HCT116 (cell line): ENCODE data around the gene KRAS. TPM values are rescaled to one million over a fixed set of nuclear protein-coding genes. Genes with fewer than 3 reads are reported as not detected.

Experiments used
- ATAC-seq: fragments of 200-7000 bp; cut with Tn5 transposase; 2 replicates; pipeline ENCODE4 v1.9.1; 2020; ENCODE audit warnings: mild to moderate bottlenecking, moderate library complexity
- BruUV-seq: library from RNA; stranded (reverse); fragments of 400-500 nt; replicated peaks from 2 replicates; lab custom pipeline; 2021; lab: Mats Ljungman, UMichigan
- CTCF ChIA-PET: fragments of 300-600 bp; sonication (Branson Sonifier 250); formaldehyde crosslinking; loops from one replicate; lab custom pipeline; 2021; ENCODE audit warnings: antibody characterized with exemption; lab: Charles Lee
- POLR2A ChIA-PET: fragments of 300-600, 350-600 bp; sonication (Branson Sonifier 250); formaldehyde crosslinking; loops from one replicate; lab custom pipeline; 2021; ENCODE audit warnings: antibody characterized with exemption; lab: Charles Lee
- RAD21 ChIA-PET, 2 experiments: fragments of 300-600 bp; sonication (Branson Sonifier 250); formaldehyde crosslinking; loops; one replicate each; lab custom pipeline; 2023; ENCODE audit warnings: low total read pairs in 2 of 2; ENCODE audit not compliant: uncharacterized antibody in 2 of 2, unreplicated experiment in 2 of 2, low non-redundant PET in 1 of 2; lab: Charles Lee
- DNase-seq: peaks from one replicate; pipeline ENCODE4 v3.0.0-alpha.2; 2010; ENCODE audit warnings: low read depth, low spot score
- H2AFZ ChIP-seq: fragments of 200-600 bp; shearing (Covaris generic), sonication (generic); 2 replicates; pipeline ENCODE4 v1.6.1; 2017; ENCODE audit warnings: low read depth, mixed run types, mixed read lengths, antibody characterized with exemption, low read length; ENCODE audit not compliant: poor library complexity, severe bottlenecking
- H3K27ac ChIP-seq: 2 replicates; pipeline ENCODE4 v1.5.1; 2012; ENCODE audit warnings: low read depth, low read length
- H3K27me3 ChIP-seq: fragments of 200-600 bp; sonication (generic); 2 replicates; pipeline ENCODE4 v1.6.1; 2016; ENCODE audit warnings: mixed run types, low read length, mixed read lengths; ENCODE audit not compliant: insufficient read depth
- H3K36me3 ChIP-seq, 2 experiments: fragments of 200-500 bp in 1 of 2; fragments of 200-600 bp in 1 of 2; sonication (Bioruptor generic) in 1 of 2; sonication (generic) in 1 of 2; 2 replicates each; pipeline versions ENCODE4 v1.5.1 to v1.6.1; 2014 to 2016; ENCODE audit warnings: low read length in 2 of 2, inconsistent platforms in 1 of 2, mixed read lengths in 1 of 2, mixed run types in 1 of 2; ENCODE audit not compliant: insufficient read depth in 2 of 2, control insufficient read depth in 1 of 2
- H3K4me1 ChIP-seq, 2 experiments: fragments of 200-600 bp in 1 of 2; sonication (generic) in 1 of 2; 2 replicates each; pipeline versions ENCODE4 v1.5.1 to v1.6.1; 2012 to 2017; ENCODE audit warnings: low read length in 2 of 2, inconsistent platforms in 1 of 2, mild to moderate bottlenecking in 1 of 2, mixed read lengths in 1 of 2, mixed run types in 1 of 2, moderate library complexity in 1 of 2; ENCODE audit not compliant: insufficient read depth in 2 of 2, control insufficient read depth in 1 of 2
- H3K4me2 ChIP-seq: fragments of 200-600 bp; sonication (generic); 2 replicates; pipeline ENCODE4 v1.6.1; 2017; ENCODE audit warnings: mixed run types, low read length, mixed read lengths
- H3K4me3 ChIP-seq, 2 experiments: fragments of 200-600 bp in 1 of 2; sonication (generic) in 1 of 2; replicated peaks in 1 of 2; 2 replicates each; pipeline ENCODE4 v1.5.1; 2011 to 2016; ENCODE audit warnings: low read length in 2 of 2, control low read depth in 1 of 2, low read depth in 1 of 2, mild to moderate bottlenecking in 1 of 2, mixed read lengths in 1 of 2, mixed run types in 1 of 2
- H3K79me2 ChIP-seq: fragments of 200-600 bp; sonication (generic); 2 replicates; pipeline ENCODE4 v1.6.1; 2017; ENCODE audit warnings: mild to moderate bottlenecking, mixed run types, low read length, moderate library complexity, mixed read lengths; ENCODE audit not compliant: insufficient read depth
- H3K9ac ChIP-seq: fragments of 200-600 bp; sonication (generic); 2 replicates; pipeline ENCODE4 v1.6.1; 2016; ENCODE audit warnings: low read length, mixed read lengths
- H3K9me2 ChIP-seq: fragments of 200-600 bp; sonication (generic), shearing (Covaris generic); 2 replicates; pipeline ENCODE4 v1.6.1; 2017; ENCODE audit warnings: mixed run types, mild to moderate bottlenecking, moderate library complexity; ENCODE audit not compliant: insufficient read depth
- H3K9me3 ChIP-seq, 2 experiments: fragments of 200-500 bp in 1 of 2; fragments of 200-600 bp in 1 of 2; sonication (Bioruptor generic) in 1 of 2; sonication (generic) in 1 of 2; 2 replicates each; pipeline ENCODE4 v1.6.1; 2014 to 2017; ENCODE audit warnings: low read length in 2 of 2, mixed read lengths in 2 of 2, inconsistent platforms in 1 of 2, low read depth in 1 of 2, mild to moderate bottlenecking in 1 of 2, mixed run types in 1 of 2, moderate library complexity in 1 of 2; ENCODE audit not compliant: control insufficient read depth in 1 of 2, insufficient read depth in 1 of 2
- H4K20me1 ChIP-seq: fragments of 200-600 bp; sonication (generic), shearing (Covaris generic); 2 replicates; pipeline ENCODE4 v1.6.1; 2017; ENCODE audit warnings: mixed run types, mild to moderate bottlenecking, moderate library complexity; ENCODE audit not compliant: insufficient read depth
- CBX3 ChIP-seq: IDR thresholded peaks from 2 replicates; pipeline ENCODE4 v1.6.1; 2012; ENCODE audit warnings: low read depth
- CEBPB ChIP-seq: IDR thresholded peaks from 2 replicates; pipeline ENCODE4 v1.6.1; 2012; ENCODE audit warnings: low read depth
- JUND ChIP-seq: IDR thresholded peaks from 2 replicates; pipeline ENCODE4 v1.6.1; 2012
- MAX ChIP-seq: IDR thresholded peaks from 2 replicates; pipeline ENCODE4 v1.6.1; 2012
- POLR2A ChIP-seq: IDR thresholded peaks from 2 replicates; pipeline ENCODE4 v1.7.0; 2011; ENCODE audit warnings: borderline replicate concordance; ENCODE audit not compliant: insufficient read depth, insufficient read length; ENCODE audit errors: extremely low read depth
- POLR2AphosphoS5 ChIP-seq: IDR thresholded peaks from 2 replicates; pipeline ENCODE4 v1.6.1; 2011; ENCODE audit warnings: mild to moderate bottlenecking, low read depth, low read length, moderate library complexity
- REST ChIP-seq: IDR thresholded peaks from 2 replicates; pipeline ENCODE4 v1.6.1; 2012; ENCODE audit warnings: low read depth
- SIN3A ChIP-seq: IDR thresholded peaks from 2 replicates; pipeline ENCODE4 v1.6.1; 2012; ENCODE audit warnings: low read depth
- SP1 ChIP-seq: IDR thresholded peaks from 2 replicates; pipeline ENCODE4 v1.6.1; 2012; ENCODE audit warnings: low read depth
- SRF ChIP-seq: IDR thresholded peaks from 2 replicates; pipeline ENCODE4 v1.6.1; 2012; ENCODE audit warnings: low read depth
- TCF7L2 ChIP-seq: IDR thresholded peaks from 2 replicates; pipeline ENCODE4 v1.7.0; 2011; ENCODE audit warnings: borderline replicate concordance, inconsistent platforms; ENCODE audit not compliant: insufficient read depth, insufficient read length; ENCODE audit errors: extremely low read depth
- intact Hi-C: fragments of 100-400 bp; cut with micrococcal nuclease; formaldehyde crosslinking; loops from 2 replicates; pipeline ENCODE4 v1.10.0; 2022
- total RNA-seq: library from RNA; stranded (reverse); gene quantifications from one replicate; pipeline ENCODE4 v1.2.1, GENCODE V29; 2021; ENCODE audit not compliant: unreplicated experiment

The KRAS gene
- total RNA-seq, 1 experiment from 2014 or later = 37.5 TPM

DNA sequence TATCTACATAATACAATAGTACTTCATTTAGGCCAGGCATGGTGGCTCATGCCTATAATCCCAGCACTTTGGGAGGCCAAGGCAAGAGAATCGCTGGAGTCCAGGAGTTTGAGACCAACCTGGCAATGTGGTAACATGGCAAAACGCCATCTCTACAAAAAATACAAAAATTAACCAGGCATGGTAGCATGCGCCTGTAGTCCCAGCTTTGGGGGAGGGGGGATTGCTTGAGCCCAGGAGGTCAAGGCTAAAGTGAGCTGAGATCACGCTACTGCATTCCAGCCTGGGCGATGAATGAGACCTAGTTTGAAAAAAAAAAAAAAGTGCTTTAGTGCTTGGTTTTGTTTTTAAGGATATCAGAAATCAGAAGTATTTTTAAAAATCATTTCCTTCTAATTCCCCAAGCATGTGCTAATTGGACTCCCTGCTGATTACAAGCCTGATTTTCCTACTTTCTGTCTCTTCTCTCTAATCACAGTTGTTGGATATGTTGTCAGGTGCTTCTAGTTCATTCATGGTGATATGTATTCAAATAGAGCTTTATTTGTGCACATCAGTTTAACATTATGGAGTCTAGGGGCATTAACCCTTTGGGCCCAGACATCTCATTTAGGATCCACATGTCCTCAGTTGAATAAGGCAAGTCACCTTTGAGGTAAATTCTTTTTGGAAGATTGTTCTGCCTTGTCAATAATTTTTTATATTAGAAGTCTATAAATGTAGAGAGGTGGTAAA is 7.0 kb upstream of the KRAS start:
- no peak overlapping the region for H3K27ac ChIP-seq
- H3K4me1 ChIP-seq = no peaks in the 10 kb centered on the region
- intact Hi-C loops = no loop called here
- no TSS peak for BruUV-seq
- ChIA-PET RAD21 (no interaction called here), CTCF (no interaction called here), POLR2A (no interaction called here)
- TF ChIP-seq CBX3 (no peak), SRF (no peak), SP1 (no peak), JUND (no peak), CEBPB (no peak), SIN3A (no peak), MAX (no peak), POLR2A (no peak), REST (no peak), POLR2AphosphoS5 (no peak), TCF7L2 (no peak)
- no peaks in the 10 kb centered on the region for H3K36me3 ChIP-seq
- no peaks in the 10 kb centered on the region for H4K20me1 ChIP-seq
- no peaks in the 10 kb centered on the region for H3K9me3 ChIP-seq
- no peak overlapping the region for H3K4me3 ChIP-seq
- H3K27me3 ChIP-seq = no peaks in the 10 kb centered on the region
- no peaks in the 10 kb centered on the region for H3K79me2 ChIP-seq
- no peak overlapping the region for H3K4me2 ChIP-seq
- H3K9me2 ChIP-seq = no peaks in the 10 kb centered on the region
- DNase-seq (no peak), ATAC-seq (no peak)
- no peak overlapping the region for H3K9ac ChIP-seq
- H2AFZ ChIP-seq = no peak overlapping the region
